ENCODE measurements around the gene CDC42EP2. TPM values are rescaled to one million over a fixed set of nuclear protein-coding genes. Genes with fewer than 3 reads are reported as not detected.

CDC42EP2 gene
- total RNA-seq, 5 donors from 2014 or later (not counting 1 experiment from before 2014, with no cell fraction given) = 0.69 to 2.4 (median 0.79) TPM

GRCh38 chr11:65309006-65309405 lies 5.7 kb upstream of the CDC42EP2 start:
- no peak overlapping the region for H3K27ac ChIP-seq (ENCODE audit: low read length)
- DNase-seq (no peak), ATAC-seq (replicated peaks in 1 of 4) (no peak)
- no peaks in the 10 kb centered on the region for H3K36me3 ChIP-seq (ENCODE audit: control insufficient read depth in 2 of 2, extremely low read depth in 1 of 2, insufficient read depth in 1 of 2, low read length in 1 of 2)
- ChIA-PET POLR2A (no interaction called here), CTCF (no interaction called here)
- peaks cover 0 to 3% (median 0%) of the 10 kb centered on the region in 3 donors for H3K4me1 Mint-ChIP-seq
- no peaks in the 10 kb centered on the region for H3K36me3 Mint-ChIP-seq
- peaks cover 0 to 5% of the 10 kb centered on the region in 2 donors for H3K27me3 Mint-ChIP-seq
- H3K4me1 ChIP-seq (ENCODE audit: control insufficient read depth in 1 of 2, extremely low read depth in 1 of 2, insufficient read depth in 2 of 2, low read length in 2 of 2) = no peaks in the 10 kb centered on the region
- H3K27ac Mint-ChIP-seq = no peak overlapping the region
- no peaks in the 10 kb centered on the region for H3K9me3 ChIP-seq
- peaks cover 0 to 7% of the 10 kb centered on the region in 2 experiments for H3K27me3 ChIP-seq (replicated peaks in 1 of 2; ENCODE audit: control insufficient read depth in 2 of 2, extremely low read depth in 1 of 2, insufficient read depth in 2 of 2, low read length in 1 of 2)
- H3K4me3 ChIP-seq (ENCODE audit: control insufficient read depth in 1 of 2, extremely low read depth in 1 of 2, low read length in 1 of 2) = no peak overlapping the region
- no peaks in the 10 kb centered on the region for H3K9me3 Mint-ChIP-seq
- H3K4me3 Mint-ChIP-seq = no peak overlapping the region
- WGBS (ENCODE audit: insufficient coverage) = 50% methylated on average over 1 of the region's 5 CpGs

DNA sequence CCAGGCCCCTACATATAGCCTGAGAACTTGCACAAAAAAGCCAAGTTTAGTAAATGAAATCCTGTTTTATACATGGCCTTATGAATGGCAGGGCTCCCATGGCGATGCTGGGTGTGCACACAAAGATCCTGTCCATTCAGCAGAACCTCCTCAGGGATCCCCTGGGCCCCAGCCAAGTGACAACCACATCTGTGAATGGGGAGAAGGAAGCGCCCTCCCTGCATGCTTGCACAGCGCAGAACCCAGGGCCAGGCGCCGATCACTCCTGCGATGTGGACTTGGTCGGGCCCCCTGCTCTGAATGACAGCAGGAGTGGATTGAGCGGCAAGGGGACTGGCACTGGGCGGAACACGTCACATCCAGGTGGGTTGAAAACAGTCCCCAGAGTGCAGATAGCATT lies 4.5 kb upstream of the CDC42EP2 start:
- Mint-ChIP-seq H3K27me3 (peaks cover 0 to 5% of the 10 kb centered on the region in 2 donors), H3K9me3 (no peaks in the 10 kb centered on the region), H3K27ac (no peak overlapping the region), H3K4me1 (peaks cover 3 to 8% (median 3%) of the 10 kb centered on the region in 3 donors), H3K4me3 (no peak overlapping the region), H3K36me3 (no peaks in the 10 kb centered on the region)
- peaks cover 0 to 15% of the 10 kb centered on the region in 2 experiments for H3K27me3 ChIP-seq (replicated peaks in 1 of 2; ENCODE audit: control insufficient read depth in 2 of 2, extremely low read depth in 1 of 2, insufficient read depth in 2 of 2, low read length in 1 of 2)
- H3K27ac ChIP-seq (ENCODE audit: low read length) = no peak overlapping the region
- no peaks in the 10 kb centered on the region for H3K9me3 ChIP-seq
- ChIA-PET CTCF (interaction anchor here in 1 of 2 donors (1.4 kb wide), 1 partner anchor 19 kb away, joined by 5 read pairs; no protein-coding TSS in a partner anchor), POLR2A (no interaction called here)
- H3K4me3 ChIP-seq (ENCODE audit: control insufficient read depth in 1 of 2, extremely low read depth in 1 of 2, low read length in 1 of 2) = no peak overlapping the region
- H3K36me3 ChIP-seq (ENCODE audit: control insufficient read depth in 2 of 2, extremely low read depth in 1 of 2, insufficient read depth in 1 of 2, low read length in 1 of 2) = no peaks in the 10 kb centered on the region
- WGBS (ENCODE audit: insufficient coverage) = 93% methylated on average over 9 of the region's 10 CpGs
- peaks cover 0 to 10% of the 10 kb centered on the region in 2 experiments for H3K4me1 ChIP-seq (ENCODE audit: control insufficient read depth in 1 of 2, extremely low read depth in 1 of 2, insufficient read depth in 2 of 2, low read length in 2 of 2)
- no peak for DNase-seq
- no peak for ATAC-seq (replicated peaks in 1 of 4)

GRCh38 chr11:65310736-65311135 lies 3.9 kb upstream of the CDC42EP2 start:
- peaks cover 0 to 15% of the 10 kb centered on the region in 2 experiments for H3K27me3 ChIP-seq (replicated peaks in 1 of 2; ENCODE audit: control insufficient read depth in 2 of 2, extremely low read depth in 1 of 2, insufficient read depth in 2 of 2, low read length in 1 of 2)
- Mint-ChIP-seq H3K27ac (no peak overlapping the region), H3K4me3 (no peak overlapping the region), H3K4me1 (peaks cover 4 to 9% (median 5%) of the 10 kb centered on the region in 3 donors), H3K9me3 (no peaks in the 10 kb centered on the region), H3K36me3 (no peaks in the 10 kb centered on the region), H3K27me3 (peaks cover 0 to 5% of the 10 kb centered on the region in 2 donors)
- ATAC-seq (replicated peaks in 1 of 4) = no peak
- H3K4me1 ChIP-seq (ENCODE audit: control insufficient read depth in 1 of 2, extremely low read depth in 1 of 2, insufficient read depth in 2 of 2, low read length in 2 of 2) = peaks cover 0 to 15% of the 10 kb centered on the region in 2 experiments
- no peak overlapping the region for H3K27ac ChIP-seq (ENCODE audit: low read length)
- no peak overlapping the region for H3K4me3 ChIP-seq (ENCODE audit: control insufficient read depth in 1 of 2, extremely low read depth in 1 of 2, low read length in 1 of 2)
- H3K36me3 ChIP-seq (ENCODE audit: control insufficient read depth in 2 of 2, extremely low read depth in 1 of 2, insufficient read depth in 1 of 2, low read length in 1 of 2) = no peaks in the 10 kb centered on the region
- DNase-seq = no peak
- 100% methylated on average over 2 of the region's 6 CpGs for WGBS (ENCODE audit: insufficient coverage)
- H3K9me3 ChIP-seq = no peaks in the 10 kb centered on the region
- POLR2A ChIA-PET = interaction anchor here in 1 of 2 donors (1.0 kb wide), 1 partner anchor 38 kb away, joined by 3 read pairs; no protein-coding TSS in a partner anchor
- CTCF ChIA-PET = interaction anchor here in 1 of 2 donors (1.4 kb wide), 1 partner anchor 18 kb away, joined by 5 read pairs; no protein-coding TSS in a partner anchor

GRCh38 chr11:65311170-65311678 lies 3.4 kb upstream of the CDC42EP2 start:
- H3K4me1 Mint-ChIP-seq = peaks cover 8 to 13% (median 9%) of the 10 kb centered on the region in 3 donors
- CTCF ChIA-PET = interaction anchor here (0.7 to 1.4 kb wide), 2 partner anchors 18 to 38 kb away, joined by 4 to 5 read pairs; no protein-coding TSS in a partner anchor

DNA sequence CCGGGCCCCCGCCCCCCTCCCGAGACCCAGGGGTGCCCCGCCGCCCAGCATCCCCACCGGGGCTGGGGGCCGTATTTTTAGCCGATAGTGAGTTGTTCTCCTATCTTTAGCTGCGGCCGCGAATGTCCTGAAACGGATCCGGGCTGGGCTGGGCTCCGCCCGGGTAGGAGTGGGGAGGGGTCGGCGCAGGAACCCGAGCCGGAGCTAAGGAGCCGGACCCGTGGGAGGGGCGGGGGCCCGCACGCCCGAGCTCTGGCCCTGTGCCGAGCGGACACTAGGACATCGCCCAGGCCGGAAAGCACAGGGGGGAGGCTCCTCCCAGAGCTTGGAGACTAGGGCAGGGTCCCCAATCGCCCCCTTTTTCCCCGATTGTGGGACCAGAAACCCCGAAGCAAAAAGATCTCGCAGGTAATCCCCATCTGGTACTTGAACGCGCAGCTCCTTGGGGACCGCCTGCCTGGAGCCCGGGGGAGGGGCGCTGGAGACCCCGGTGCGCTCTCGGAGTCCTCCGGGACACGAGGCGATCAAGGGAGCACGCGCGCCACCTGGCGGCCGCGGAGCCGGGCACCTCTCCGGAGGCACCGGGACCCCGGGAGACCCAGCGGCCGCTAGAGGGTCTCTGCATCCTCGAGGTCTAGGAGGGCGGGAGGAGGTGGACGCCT lies 669 bp downstream of the CDC42EP2 start:
- CTCF ChIA-PET = interaction anchor here (0.5 to 4.6 kb wide), 12 partner anchors 12 to 803 kb away, joined by 3 to 64 read pairs (median 4); partner anchors contain the start of genes DPF2 (in 2 of the 2) and POLA2 (in 1 of the 2)
- Mint-ChIP-seq H3K27ac (no peak overlapping the region), H3K9me3 (no peaks in the 10 kb centered on the region), H3K4me1 (peaks cover 8 to 13% (median 9%) of the 10 kb centered on the region in 3 donors), H3K4me3 (peak overlapping the region; percentile 70 to 76 (median 74)), H3K36me3 (no peaks in the 10 kb centered on the region), H3K27me3 (peaks cover 0 to 5% of the 10 kb centered on the region in 2 donors)
- Histone ChIP-seq H3K9me3 (no peaks in the 10 kb centered on the region), H3K4me3 (ENCODE audit: control insufficient read depth in 1 of 2, extremely low read depth in 1 of 2, low read length in 1 of 2) (peak overlapping the region; percentile 82 to 87), H3K4me1 (ENCODE audit: control insufficient read depth in 1 of 2, extremely low read depth in 1 of 2, insufficient read depth in 2 of 2, low read length in 2 of 2) (peaks cover 0 to 19% of the 10 kb centered on the region in 2 experiments), H3K27me3 (replicated peaks in 1 of 2; ENCODE audit: control insufficient read depth in 2 of 2, extremely low read depth in 1 of 2, insufficient read depth in 2 of 2, low read length in 1 of 2) (peaks cover 0 to 26% of the 10 kb centered on the region in 2 experiments), H3K36me3 (ENCODE audit: control insufficient read depth in 2 of 2, extremely low read depth in 1 of 2, insufficient read depth in 1 of 2, low read length in 1 of 2) (no peaks in the 10 kb centered on the region), H3K27ac (ENCODE audit: low read length) (no peak overlapping the region)
- under 1% methylated on average over 52 of the region's 59 CpGs for WGBS (ENCODE audit: insufficient coverage)
- peak; percentile 61 to 69 (median 66) for ATAC-seq (replicated peaks in 1 of 4)
- DNase-seq = peak; percentile 15 to 89 (median 67)
- POLR2A ChIA-PET = interaction anchor here in 1 of 2 donors (0.5 to 0.6 kb wide), 3 partner anchors 18 to 482 kb away, joined by 3 to 5 read pairs (median 3); partner anchors contain the start of gene DPF2

More at GRCh38 chr11:65311170-65311678, 3.4 kb upstream of the CDC42EP2 start:
- peaks cover 0 to 5% of the 10 kb centered on the region in 2 donors for H3K27me3 Mint-ChIP-seq
- ATAC-seq (replicated peaks in 1 of 4) = no peak
- Histone ChIP-seq H3K4me3 (ENCODE audit: control insufficient read depth in 1 of 2, extremely low read depth in 1 of 2, low read length in 1 of 2) (no peak overlapping the region), H3K36me3 (ENCODE audit: control insufficient read depth in 2 of 2, extremely low read depth in 1 of 2, insufficient read depth in 1 of 2, low read length in 1 of 2) (no peaks in the 10 kb centered on the region), H3K9me3 (no peaks in the 10 kb centered on the region), H3K27ac (ENCODE audit: low read length) (no peak overlapping the region), H3K4me1 (ENCODE audit: control insufficient read depth in 1 of 2, extremely low read depth in 1 of 2, insufficient read depth in 2 of 2, low read length in 2 of 2) (peaks cover 0 to 19% of the 10 kb centered on the region in 2 experiments), H3K27me3 (replicated peaks in 1 of 2; ENCODE audit: control insufficient read depth in 2 of 2, extremely low read depth in 1 of 2, insufficient read depth in 2 of 2, low read length in 1 of 2) (peaks cover 0 to 15% of the 10 kb centered on the region in 2 experiments)
- H3K4me3 Mint-ChIP-seq = no peak overlapping the region
- H3K36me3 Mint-ChIP-seq = no peaks in the 10 kb centered on the region
- POLR2A ChIA-PET = interaction anchor here in 1 of 2 donors (1.0 kb wide), 1 partner anchor 37 kb away, joined by 3 read pairs; no protein-coding TSS in a partner anchor
- no peaks in the 10 kb centered on the region for H3K9me3 Mint-ChIP-seq
- no peak overlapping the region for H3K27ac Mint-ChIP-seq
- DNase-seq = no peak
- 69% methylated on average over 3 of the region's 5 CpGs for WGBS (ENCODE audit: insufficient coverage)

DNA sequence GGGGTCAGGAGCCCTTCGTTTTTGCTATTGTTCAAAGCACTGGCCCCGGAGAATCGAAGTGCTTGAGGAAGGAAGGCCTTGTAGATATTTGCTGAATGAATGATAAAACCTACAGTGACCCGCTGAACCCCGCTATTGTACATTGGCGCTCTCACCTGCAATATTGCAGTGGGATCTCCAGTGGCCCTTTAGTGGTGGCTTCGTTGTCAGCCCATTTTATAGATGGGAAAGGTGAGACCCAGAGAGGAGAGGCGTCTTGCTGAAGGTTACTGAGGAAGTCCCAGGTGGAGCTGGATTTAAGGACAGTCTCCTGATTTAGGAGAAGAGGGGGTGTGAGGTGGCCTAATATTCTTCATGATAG lies 1.2 kb downstream of the CDC42EP2 start:
- ChIA-PET CTCF (interaction anchor here (0.6 to 4.6 kb wide), 9 partner anchors 17 to 179 kb away, joined by 3 to 64 read pairs (median 5); partner anchors contain the start of genes DPF2 (in 2 of the 2) and POLA2 (in 1 of the 2)), POLR2A (interaction anchor here (0.5 kb wide), 2 partner anchors 142 to 864 kb away, joined by 3 read pairs; no protein-coding TSS in a partner anchor)
- peaks cover 0 to 19% of the 10 kb centered on the region in 2 experiments for H3K4me1 ChIP-seq (ENCODE audit: control insufficient read depth in 1 of 2, extremely low read depth in 1 of 2, insufficient read depth in 2 of 2, low read length in 2 of 2)
- no peaks in the 10 kb centered on the region for H3K36me3 ChIP-seq (ENCODE audit: control insufficient read depth in 2 of 2, extremely low read depth in 1 of 2, insufficient read depth in 1 of 2, low read length in 1 of 2)
- no peaks in the 10 kb centered on the region for H3K9me3 ChIP-seq
- Mint-ChIP-seq H3K4me1 (peaks cover 8 to 13% (median 9%) of the 10 kb centered on the region in 3 donors), H3K27ac (no peak overlapping the region), H3K36me3 (no peaks in the 10 kb centered on the region), H3K4me3 (peak overlapping the region; percentile 70 to 76 (median 74)), H3K9me3 (no peaks in the 10 kb centered on the region), H3K27me3 (peaks cover 0 to 5% of the 10 kb centered on the region in 2 donors)
- H3K27ac ChIP-seq (ENCODE audit: low read length) = no peak overlapping the region
- ATAC-seq (replicated peaks in 1 of 4) (no peak), DNase-seq (no peak)
- H3K27me3 ChIP-seq (replicated peaks in 1 of 2; ENCODE audit: control insufficient read depth in 2 of 2, extremely low read depth in 1 of 2, insufficient read depth in 2 of 2, low read length in 1 of 2) = peaks cover 0 to 31% of the 10 kb centered on the region in 2 experiments
- 38% methylated on average over 7 of the region's 8 CpGs for WGBS (ENCODE audit: insufficient coverage)
- H3K4me3 ChIP-seq (ENCODE audit: control insufficient read depth in 1 of 2, extremely low read depth in 1 of 2, low read length in 1 of 2) = peak overlapping the region in 1 of 2 donors; percentile 82
